A549 (cell line): ENCODE data around the gene SREBF1. TPM values are rescaled to one million over a fixed set of nuclear protein-coding genes. Genes with fewer than 3 reads are reported as not detected.

Experiments used
- ATAC-seq, 2 experiments: fragments of 200-7000 bp in 1 of 2; fragments of >200 bp in 1 of 2; cut with Nextera tagmentation in 1 of 2; cut with Tn5 transposase in 1 of 2; 3 replicates each; pipeline versions ENCODE4 v1.8.0 to v1.9.1; 2018 to 2020; ENCODE audit warnings: mild to moderate bottlenecking in 1 of 2, moderate library complexity in 1 of 2
- CTCF ChIA-PET: fragments of 300-600 bp; sonication (Branson Sonifier 250); formaldehyde crosslinking; extraction: SDS; loops from one replicate; lab custom pipeline; 2021; ENCODE audit warnings: antibody characterized with exemption, inconsistent platforms; lab: Yijun Ruan, JAX
- POLR2A ChIA-PET: fragments of 350-600 bp; formaldehyde crosslinking; extraction: SDS; loops from one replicate; lab custom pipeline; 2021; ENCODE audit warnings: antibody characterized with exemption, inconsistent platforms; lab: Yijun Ruan, JAX
- DNase-seq, 2 experiments: peaks; one replicate each; pipeline versions ENCODE4 v3.0.0 to v3.0.0-alpha.2; 2011 to 2016; ENCODE audit warnings: low read depth in 1 of 2, low spot score in 1 of 2
- FAIRE-seq: peaks from 2 replicates; lab custom pipeline; 2011; peaks lifted over from hg19 to GRCh38; lab: Jason Lieb, UNC
- H3K27ac ChIP-seq, 2 experiments: fragments of >200 bp; sonication (Bioruptor Twin); formaldehyde crosslinking; 3 replicates each; pipeline ENCODE4 v1.5.1; 2016 to 2017
- H3K4me1 ChIP-seq: fragments of >200 bp; sonication (Bioruptor Twin); formaldehyde crosslinking; 3 replicates; pipeline ENCODE4 v1.6.1; 2016
- H3K4me2 ChIP-seq: fragments of >200 bp; sonication (Bioruptor Twin); formaldehyde crosslinking; 3 replicates; pipeline ENCODE4 v1.6.1; 2016
- H3K4me3 ChIP-seq: fragments of >200 bp; sonication (Bioruptor Twin); formaldehyde crosslinking; 3 replicates; pipeline ENCODE4 v1.5.1; 2016
- H3K9me3 ChIP-seq: fragments of >200 bp; sonication (Bioruptor Twin); formaldehyde crosslinking; 3 replicates; pipeline ENCODE4 v1.6.1; 2016
- BHLHE40 ChIP-seq: IDR thresholded peaks from 2 replicates; pipeline ENCODE4 v1.6.1; 2012; ENCODE audit warnings: low read depth, low read length, inconsistent platforms
- CEBPB ChIP-seq, 2 experiments: fragments of >200 bp in 1 of 2; sonication (Bioruptor Twin) in 1 of 2; formaldehyde crosslinking in 1 of 2; IDR thresholded peaks; 2 replicates each; pipeline ENCODE4 v1.6.1; 2012 to 2016
- EHF ChIP-seq: fragments of 250-450 bp; sonication (Bioruptor Pico); IDR thresholded peaks from 2 replicates; pipeline ENCODE4 v1.5.0; 2020; ENCODE audit warnings: mild to moderate bottlenecking
- FOXS1 ChIP-seq: fragments of 250-450 bp; sonication (Bioruptor Pico); IDR thresholded peaks from 2 replicates; pipeline ENCODE4 v1.5.0; 2020; ENCODE audit warnings: mild to moderate bottlenecking, moderate library complexity
- HOXA7 ChIP-seq: fragments of 250-450 bp; sonication (Bioruptor Pico); IDR thresholded peaks from 2 replicates; pipeline ENCODE4 v1.5.0; 2020; ENCODE audit warnings: mild to moderate bottlenecking, moderate library complexity
- HOXB5 ChIP-seq: fragments of 250-450 bp; sonication (Bioruptor Pico); IDR thresholded peaks from 2 replicates; pipeline ENCODE4 v1.5.0; 2020; ENCODE audit warnings: mild to moderate bottlenecking, moderate library complexity
- KDM5A ChIP-seq: fragments of 200-600 bp; sonication (generic); IDR thresholded peaks from 2 replicates; pipeline ENCODE4 v1.6.1; 2016; ENCODE audit warnings: antibody characterized with exemption, mild to moderate bottlenecking
- MYC ChIP-seq: IDR thresholded peaks from 2 replicates; pipeline ENCODE4 v1.6.1; 2012; ENCODE audit warnings: mild to moderate bottlenecking, inconsistent platforms, low read length, improper control_type of control experiment, borderline replicate concordance
- NR3C1 ChIP-seq: fragments of >200 bp; sonication (Bioruptor Twin); formaldehyde crosslinking; IDR thresholded peaks from 3 replicates; pipeline ENCODE4 v1.6.1; 2017
- PHF8 ChIP-seq: fragments of 200-600 bp; sonication (generic); IDR thresholded peaks from 2 replicates; pipeline ENCODE4 v1.6.1; 2016; ENCODE audit warnings: low read depth, mild to moderate bottlenecking, antibody characterized with exemption, moderate library complexity, borderline replicate concordance
- POLR2A ChIP-seq: IDR thresholded peaks from 2 replicates; pipeline ENCODE4 v1.6.1; 2012; ENCODE audit warnings: mild to moderate bottlenecking, low read length
- RNF2 ChIP-seq: fragments of 200-600 bp; sonication (generic); IDR thresholded peaks from 2 replicates; pipeline ENCODE4 v1.6.1; 2016; ENCODE audit warnings: low read depth, mild to moderate bottlenecking, antibody characterized with exemption, moderate library complexity, borderline replicate concordance
- SMC3 ChIP-seq: fragments of >200 bp; sonication (Bioruptor Twin); formaldehyde crosslinking; IDR thresholded peaks from 3 replicates; pipeline ENCODE4 v1.6.1; 2018; ENCODE audit warnings: inconsistent platforms
- WGBS: methylation state at CpG from one replicate; pipeline ENCODE4 v1.1.6; 2017; ENCODE audit errors: missing lambda C conversion rate; 5-methylcytosine and 5-hydroxymethylcytosine counted together
- polyA plus RNA-seq, 4 experiments: library from polyadenylated mRNA; depleted of rRNA in 3 of 4; stranded (reverse); fragments of >200 nt; fragmentation: RNase III in 1 of 4; extraction: RNeasy Plus Mini Kit Qiagen cat#74134 plus additional on column Dnase treatment in 1 of 4; gene quantifications; 2 replicates in 3 of 4; 3 replicates in 1 of 4; pipeline ENCODE4 v1.2.3, GENCODE V29; 2011 to 2017
- TF ChIP-seq, protein P1 (sequence below): fragments of 150-350 bp; IDR thresholded peaks from 2 replicates; pipeline ENCODE4 v1.6.1; 2014; ENCODE audit warnings: low read depth, mild to moderate bottlenecking, low read length
- TF ChIP-seq, protein P2 (sequence below): fragments of >200 bp; sonication (Bioruptor Twin); formaldehyde crosslinking; IDR thresholded peaks from 2 replicates; pipeline ENCODE4 v1.6.1; 2016
- TF ChIP-seq, protein P3 (sequence below): fragments of 250-450 bp; sonication (Bioruptor Pico); IDR thresholded peaks from 2 replicates; pipeline ENCODE4 v1.5.0; 2020; ENCODE audit warnings: low read depth, mild to moderate bottlenecking, moderate library complexity
- TF ChIP-seq, protein P4 (sequence below): IDR thresholded peaks from 2 replicates; pipeline ENCODE4 v1.6.1; 2012
- TF ChIP-seq, protein P5 (sequence below): fragments of 250-450 bp; sonication (Bioruptor Pico); IDR thresholded peaks from 2 replicates; pipeline ENCODE4 v1.5.0; 2021; ENCODE audit warnings: mild to moderate bottlenecking, moderate library complexity, borderline replicate concordance
- TF ChIP-seq, protein P6 (sequence below): fragments of 450-650 bp; IDR thresholded peaks from 2 replicates; pipeline ENCODE4 v1.6.1; 2014; ENCODE audit warnings: antibody characterized with exemption
- TF ChIP-seq, protein P7 (sequence below): IDR thresholded peaks from 2 replicates; pipeline ENCODE4 v1.6.1; 2012

The SREBF1 gene
- polyA plus RNA-seq, 2 of the 4 experiments (the other 2 are of a cell fraction): 47.4 to 159 TPM

DNA sequence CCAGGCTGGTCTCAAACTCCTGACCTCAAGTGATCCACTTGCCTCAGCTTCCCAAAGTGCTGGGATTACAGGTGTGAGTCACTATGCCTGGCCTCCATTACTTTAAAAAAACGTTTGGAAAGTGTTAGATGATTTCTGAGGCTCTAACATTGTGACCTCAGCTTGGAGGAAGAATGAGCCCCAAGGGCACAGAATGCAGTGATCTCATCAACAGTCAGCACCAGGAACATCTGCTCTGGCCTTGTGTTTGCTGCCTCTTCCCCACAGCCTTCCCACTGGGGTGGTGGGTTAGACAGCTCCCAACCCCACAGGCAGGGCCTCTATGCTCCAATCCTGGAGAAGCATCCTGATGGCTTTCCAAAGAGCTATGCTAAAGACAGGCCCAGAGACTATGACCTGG, 37.7 kb upstream of the SREBF1 start (continued):
- TF ChIP-seq, protein P1, sequence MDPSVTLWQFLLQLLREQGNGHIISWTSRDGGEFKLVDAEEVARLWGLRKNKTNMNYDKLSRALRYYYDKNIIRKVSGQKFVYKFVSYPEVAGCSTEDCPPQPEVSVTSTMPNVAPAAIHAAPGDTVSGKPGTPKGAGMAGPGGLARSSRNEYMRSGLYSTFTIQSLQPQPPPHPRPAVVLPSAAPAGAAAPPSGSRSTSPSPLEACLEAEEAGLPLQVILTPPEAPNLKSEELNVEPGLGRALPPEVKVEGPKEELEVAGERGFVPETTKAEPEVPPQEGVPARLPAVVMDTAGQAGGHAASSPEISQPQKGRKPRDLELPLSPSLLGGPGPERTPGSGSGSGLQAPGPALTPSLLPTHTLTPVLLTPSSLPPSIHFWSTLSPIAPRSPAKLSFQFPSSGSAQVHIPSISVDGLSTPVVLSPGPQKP: no peak
- TF ChIP-seq HOXB5 (CRISPR knock-in tag): no peak
- TF ChIP-seq NR3C1: no peak
- TF ChIP-seq, protein P2, sequence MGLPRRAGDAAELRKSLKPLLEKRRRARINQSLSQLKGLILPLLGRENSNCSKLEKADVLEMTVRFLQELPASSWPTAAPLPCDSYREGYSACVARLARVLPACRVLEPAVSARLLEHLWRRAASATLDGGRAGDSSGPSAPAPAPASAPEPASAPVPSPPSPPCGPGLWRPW: no peak
- TF ChIP-seq BHLHE40: no peak
- TF ChIP-seq, protein P3, sequence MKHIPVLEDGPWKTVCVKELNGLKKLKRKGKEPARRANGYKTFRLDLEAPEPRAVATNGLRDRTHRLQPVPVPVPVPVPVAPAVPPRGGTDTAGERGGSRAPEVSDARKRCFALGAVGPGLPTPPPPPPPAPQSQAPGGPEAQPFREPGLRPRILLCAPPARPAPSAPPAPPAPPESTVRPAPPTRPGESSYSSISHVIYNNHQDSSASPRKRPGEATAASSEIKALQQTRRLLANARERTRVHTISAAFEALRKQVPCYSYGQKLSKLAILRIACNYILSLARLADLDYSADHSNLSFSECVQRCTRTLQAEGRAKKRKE (CRISPR knock-in tag): no peak
- TF ChIP-seq KDM5A: no peak

DNA sequence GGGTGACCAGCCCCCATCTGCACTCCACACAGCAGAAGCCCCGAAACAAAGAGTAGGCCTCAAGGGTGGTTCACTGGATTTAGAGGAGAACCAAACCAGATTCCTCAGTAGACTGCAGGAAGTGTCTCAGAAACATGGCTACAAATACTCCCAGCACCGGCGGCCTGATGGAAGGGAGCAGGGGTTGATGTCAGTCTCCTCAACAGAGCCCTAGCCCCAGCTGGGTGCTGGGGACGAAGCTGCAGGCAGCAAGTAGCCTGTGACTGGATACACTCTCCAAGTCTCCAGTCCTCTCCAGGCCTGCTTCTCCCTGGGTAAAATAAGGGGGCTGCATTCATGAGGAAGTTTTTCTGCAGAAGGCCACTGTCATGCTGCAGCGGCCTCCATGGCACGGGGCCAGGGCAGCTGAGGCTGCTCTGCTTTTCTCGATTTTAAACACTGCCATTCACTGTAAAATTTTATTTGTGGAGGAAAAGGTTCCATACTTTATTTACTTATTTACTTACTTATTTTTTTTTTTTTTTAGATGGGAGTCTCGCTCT, 36.7 kb upstream of the SREBF1 start:
- DNase-seq: no peak
- TF ChIP-seq, protein P4, sequence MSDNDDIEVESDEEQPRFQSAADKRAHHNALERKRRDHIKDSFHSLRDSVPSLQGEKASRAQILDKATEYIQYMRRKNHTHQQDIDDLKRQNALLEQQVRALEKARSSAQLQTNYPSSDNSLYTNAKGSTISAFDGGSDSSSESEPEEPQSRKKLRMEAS: no peak
- TF ChIP-seq, protein P5, sequence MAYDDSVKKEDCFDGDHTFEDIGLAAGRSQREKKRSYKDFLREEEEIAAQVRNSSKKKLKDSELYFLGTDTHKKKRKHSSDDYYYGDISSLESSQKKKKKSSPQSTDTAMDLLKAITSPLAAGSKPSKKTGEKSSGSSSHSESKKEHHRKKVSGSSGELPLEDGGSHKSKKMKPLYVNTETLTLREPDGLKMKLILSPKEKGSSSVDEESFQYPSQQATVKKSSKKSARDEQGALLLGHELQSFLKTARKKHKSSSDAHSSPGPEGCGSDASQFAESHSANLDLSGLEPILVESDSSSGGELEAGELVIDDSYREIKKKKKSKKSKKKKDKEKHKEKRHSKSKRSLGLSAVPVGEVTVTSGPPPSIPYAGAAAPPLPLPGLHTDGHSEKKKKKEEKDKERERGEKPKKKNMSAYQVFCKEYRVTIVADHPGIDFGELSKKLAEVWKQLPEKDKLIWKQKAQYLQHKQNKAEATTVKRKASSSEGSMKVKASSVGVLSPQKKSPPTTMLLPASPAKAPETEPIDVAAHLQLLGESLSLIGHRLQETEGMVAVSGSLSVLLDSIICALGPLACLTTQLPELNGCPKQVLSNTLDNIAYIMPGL (CRISPR knock-in tag): no peak
- TF ChIP-seq, protein P6, sequence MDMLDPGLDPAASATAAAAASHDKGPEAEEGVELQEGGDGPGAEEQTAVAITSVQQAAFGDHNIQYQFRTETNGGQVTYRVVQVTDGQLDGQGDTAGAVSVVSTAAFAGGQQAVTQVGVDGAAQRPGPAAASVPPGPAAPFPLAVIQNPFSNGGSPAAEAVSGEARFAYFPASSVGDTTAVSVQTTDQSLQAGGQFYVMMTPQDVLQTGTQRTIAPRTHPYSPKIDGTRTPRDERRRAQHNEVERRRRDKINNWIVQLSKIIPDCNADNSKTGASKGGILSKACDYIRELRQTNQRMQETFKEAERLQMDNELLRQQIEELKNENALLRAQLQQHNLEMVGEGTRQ: no peak
- Histone ChIP-seq H3K4me2 (no peak overlapping the region), H3K9me3 (no peaks in the 10 kb centered on the region), H3K4me3 (no peak overlapping the region), H3K4me1 (peaks cover 5% of the 10 kb centered on the region; the same call in 1 of the 3 replicates), H3K27ac (no peak overlapping the region)
- ChIA-PET POLR2A (no interaction called here), CTCF (interaction anchor here (1.2 to 35.9 kb wide), 6 partner anchors 8 to 54 kb away, joined by 4 to 859 read pairs (median 20); no protein-coding TSS in a partner anchor)
- WGBS: 87% methylated on average over 8 of the region's 8 CpGs
- no peak for ATAC-seq
- no peak for FAIRE-seq

DNA sequence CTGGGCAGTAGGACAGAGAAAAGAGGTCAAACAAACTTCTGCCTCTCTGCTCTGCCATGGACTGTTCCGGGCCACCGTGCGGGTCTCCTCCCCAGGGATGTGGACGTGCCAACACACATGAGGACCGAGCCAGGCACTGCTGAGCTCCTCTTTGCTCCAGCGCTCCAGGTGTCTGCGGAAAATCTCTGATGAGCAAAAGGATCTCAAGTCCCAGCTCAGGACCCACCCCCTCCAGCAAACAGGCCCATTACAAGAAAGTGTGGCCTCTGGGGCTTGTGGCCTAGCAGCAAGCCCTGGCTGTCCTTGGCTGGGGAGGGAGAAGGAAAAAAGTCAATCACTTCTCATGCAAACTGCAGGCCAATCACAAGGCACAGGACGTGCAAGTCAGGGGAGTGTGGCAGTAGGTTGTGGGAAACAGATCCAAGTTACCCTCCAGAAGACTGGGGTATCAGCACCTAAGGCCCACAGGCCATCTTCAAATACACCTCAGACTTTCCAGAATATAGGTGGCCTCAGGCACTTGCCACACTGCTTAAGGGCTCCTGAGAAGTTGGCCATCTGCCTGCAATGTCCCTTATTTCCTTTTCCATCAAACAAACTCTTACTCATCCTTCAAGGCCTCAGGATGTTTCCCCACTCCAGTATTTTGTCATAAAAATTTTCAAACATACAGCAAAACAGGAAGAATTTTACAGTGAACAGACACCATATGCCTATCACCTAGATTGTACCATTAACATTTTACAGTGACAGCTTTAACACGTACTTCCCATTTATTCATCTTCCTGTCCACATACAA, 36.0 kb upstream of the SREBF1 start:
- POLR2A ChIA-PET: no interaction called here
- Histone ChIP-seq H3K4me3 (no peak overlapping the region), H3K27ac (no peak overlapping the region)
- DNase-seq: no peak
- TF ChIP-seq, protein P3 (CRISPR knock-in tag): no peak
- TF ChIP-seq HOXB5 (CRISPR knock-in tag): no peak
- no peak for TF ChIP-seq SMC3
- TF ChIP-seq, protein P7, sequence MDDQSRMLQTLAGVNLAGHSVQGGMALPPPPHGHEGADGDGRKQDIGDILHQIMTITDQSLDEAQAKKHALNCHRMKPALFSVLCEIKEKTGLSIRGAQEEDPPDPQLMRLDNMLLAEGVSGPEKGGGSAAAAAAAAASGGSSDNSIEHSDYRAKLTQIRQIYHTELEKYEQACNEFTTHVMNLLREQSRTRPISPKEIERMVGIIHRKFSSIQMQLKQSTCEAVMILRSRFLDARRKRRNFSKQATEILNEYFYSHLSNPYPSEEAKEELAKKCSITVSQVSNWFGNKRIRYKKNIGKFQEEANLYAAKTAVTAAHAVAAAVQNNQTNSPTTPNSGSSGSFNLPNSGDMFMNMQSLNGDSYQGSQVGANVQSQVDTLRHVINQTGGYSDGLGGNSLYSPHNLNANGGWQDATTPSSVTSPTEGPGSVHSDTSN: no peak
- TF ChIP-seq, protein P1: no peak
- no peak for TF ChIP-seq EHF
- TF ChIP-seq FOXS1 (CRISPR knock-in tag): no peak
- TF ChIP-seq, protein P2: no peak
- no peak for TF ChIP-seq POLR2A
- no peak for TF ChIP-seq PHF8
- no peak for TF ChIP-seq RNF2
- no peak for TF ChIP-seq CEBPB (IDR thresholded peaks at IDR 0.05)
- TF ChIP-seq MYC: no peak
- TF ChIP-seq HOXA7 (CRISPR knock-in tag): no peak
- TF ChIP-seq, all 56 proteins: peak for 0
- H3K4me2 ChIP-seq: no peak overlapping the region
- CTCF ChIA-PET: interaction anchor here (1.2 to 35.9 kb wide), 5 partner anchors 13 to 71 kb away, joined by 3 to 859 read pairs (median 4); no protein-coding TSS in a partner anchor
- FAIRE-seq (no peak), ATAC-seq (no peak)
- H3K4me1 ChIP-seq: peaks cover 5% of the 10 kb centered on the region; the same call in 1 of the 3 replicates
- H3K9me3 ChIP-seq: no peaks in the 10 kb centered on the region
- 89% methylated on average over 9 of the region's 9 CpGs for WGBS
